LNCAP (cell line): Measurements from ENCODE around the gene FKBP1C.

Source experiments
- TF ChIP-seq, protein P1 (sequence below): fragments of 450-650 bp; IDR thresholded peaks from 2 replicates; pipeline ENCODE4 v1.5.1; 2017; ENCODE audit warnings: mild to moderate bottlenecking

The FKBP1C gene

GRCh38 chr6:63213325-63213724 is 2.1 kb downstream of the FKBP1C start:
- TF ChIP-seq, protein P1, sequence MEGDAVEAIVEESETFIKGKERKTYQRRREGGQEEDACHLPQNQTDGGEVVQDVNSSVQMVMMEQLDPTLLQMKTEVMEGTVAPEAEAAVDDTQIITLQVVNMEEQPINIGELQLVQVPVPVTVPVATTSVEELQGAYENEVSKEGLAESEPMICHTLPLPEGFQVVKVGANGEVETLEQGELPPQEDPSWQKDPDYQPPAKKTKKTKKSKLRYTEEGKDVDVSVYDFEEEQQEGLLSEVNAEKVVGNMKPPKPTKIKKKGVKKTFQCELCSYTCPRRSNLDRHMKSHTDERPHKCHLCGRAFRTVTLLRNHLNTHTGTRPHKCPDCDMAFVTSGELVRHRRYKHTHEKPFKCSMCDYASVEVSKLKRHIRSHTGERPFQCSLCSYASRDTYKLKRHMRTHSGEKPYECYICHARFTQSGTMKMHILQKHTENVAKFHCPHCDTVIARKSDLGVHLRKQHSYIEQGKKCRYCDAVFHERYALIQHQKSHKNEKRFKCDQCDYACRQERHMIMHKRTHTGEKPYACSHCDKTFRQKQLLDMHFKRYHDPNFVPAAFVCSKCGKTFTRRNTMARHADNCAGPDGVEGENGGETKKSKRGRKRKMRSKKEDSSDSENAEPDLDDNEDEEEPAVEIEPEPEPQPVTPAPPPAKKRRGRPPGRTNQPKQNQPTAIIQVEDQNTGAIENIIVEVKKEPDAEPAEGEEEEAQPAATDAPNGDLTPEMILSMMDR: no peak

DNA sequence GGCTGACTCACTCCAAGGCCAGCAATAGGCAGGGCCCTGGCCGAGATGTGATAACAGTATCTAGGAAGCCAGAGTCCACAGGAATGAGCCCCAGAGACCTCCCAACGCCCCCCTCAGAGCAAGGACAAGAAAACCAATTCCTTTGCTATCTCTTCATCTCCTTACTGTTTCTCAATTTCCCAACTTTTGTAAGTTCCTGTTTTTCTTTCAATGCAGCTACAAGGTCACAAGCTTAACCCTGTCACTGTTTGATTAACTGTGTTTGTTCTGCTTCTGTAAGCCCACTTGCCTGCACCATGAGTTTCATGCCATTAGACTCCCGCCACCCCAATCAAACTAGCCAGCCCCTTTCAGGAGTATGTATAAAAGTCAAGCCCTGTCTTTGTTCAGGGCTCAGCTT is 3.5 kb downstream of the FKBP1C start:
- TF ChIP-seq, protein P1: no peak

DNA sequence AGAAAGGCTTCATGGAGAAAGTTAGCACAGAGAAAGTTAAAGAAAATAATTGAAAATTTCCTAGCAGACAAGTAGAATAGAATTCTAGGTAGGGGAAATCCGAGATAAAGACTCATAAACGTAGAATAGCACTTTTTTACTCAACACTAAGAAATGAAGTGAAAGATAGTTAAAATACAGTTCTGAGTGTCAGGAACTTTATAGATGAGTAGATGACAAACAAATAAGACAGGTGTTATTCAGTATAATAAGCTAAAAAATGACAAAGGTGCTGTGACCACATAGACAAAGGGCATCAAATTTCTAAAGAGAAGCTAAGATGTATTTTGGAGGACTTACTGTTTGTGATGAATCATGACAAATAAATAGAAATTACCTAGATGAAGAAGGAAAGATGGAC is 12.9 kb downstream of the FKBP1C start:
- TF ChIP-seq, protein P1: no peak

- TF ChIP-seq, protein P1: no peak
Observed at GRCh38 chr6:63236398-63236817, 25.1 kb downstream of the FKBP1C start.

- TF ChIP-seq, protein P1: no peak
Observed at GRCh38 chr6:63245420-63245819, 34.2 kb downstream of the FKBP1C start.

DNA sequence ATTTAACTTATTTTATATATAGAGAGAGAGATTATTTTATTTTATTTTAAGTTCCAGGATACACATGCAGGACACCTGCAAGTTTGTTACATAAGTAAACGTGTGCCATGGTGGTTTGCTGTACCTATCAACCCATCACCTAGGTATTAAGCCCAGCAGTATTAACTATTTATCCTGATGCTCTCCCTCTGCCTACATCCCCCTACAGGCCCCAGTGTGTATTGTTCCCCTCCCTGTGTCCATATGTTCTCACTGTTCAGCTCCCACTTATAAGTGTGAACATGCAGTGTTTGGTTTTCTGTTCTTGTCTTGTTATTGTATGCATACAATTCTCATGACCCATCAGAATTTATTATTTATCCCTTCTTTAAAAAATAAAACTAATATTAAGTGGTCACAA is 34.6 kb downstream of the FKBP1C start:
- TF ChIP-seq, protein P1: no peak

DNA sequence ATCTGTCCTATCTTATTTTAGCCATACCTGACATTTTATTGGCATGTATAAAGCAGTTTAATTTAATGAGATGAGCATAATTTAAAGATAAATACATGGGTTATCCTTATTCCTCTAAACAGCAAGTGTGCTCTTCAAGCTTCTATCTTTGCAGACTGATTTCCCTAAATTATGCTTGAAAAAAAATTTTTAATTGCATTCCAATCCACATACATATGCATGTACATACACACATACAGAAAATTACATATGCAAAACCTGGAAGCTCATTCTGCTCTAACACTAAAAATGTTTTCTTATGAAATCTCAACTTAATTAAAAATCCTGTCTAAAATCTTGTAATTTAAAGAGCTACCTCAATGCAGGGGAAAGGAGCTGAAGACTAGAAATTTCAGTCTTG is 35.3 kb downstream of the FKBP1C start:
- TF ChIP-seq, protein P1: no peak

- TF ChIP-seq, protein P1: no peak
Observed at GRCh38 chr6:63249875-63250482, 38.7 kb downstream of the FKBP1C start.
